Measurements from ENCODE around the gene MINDY4.

The MINDY4 gene

DNA sequence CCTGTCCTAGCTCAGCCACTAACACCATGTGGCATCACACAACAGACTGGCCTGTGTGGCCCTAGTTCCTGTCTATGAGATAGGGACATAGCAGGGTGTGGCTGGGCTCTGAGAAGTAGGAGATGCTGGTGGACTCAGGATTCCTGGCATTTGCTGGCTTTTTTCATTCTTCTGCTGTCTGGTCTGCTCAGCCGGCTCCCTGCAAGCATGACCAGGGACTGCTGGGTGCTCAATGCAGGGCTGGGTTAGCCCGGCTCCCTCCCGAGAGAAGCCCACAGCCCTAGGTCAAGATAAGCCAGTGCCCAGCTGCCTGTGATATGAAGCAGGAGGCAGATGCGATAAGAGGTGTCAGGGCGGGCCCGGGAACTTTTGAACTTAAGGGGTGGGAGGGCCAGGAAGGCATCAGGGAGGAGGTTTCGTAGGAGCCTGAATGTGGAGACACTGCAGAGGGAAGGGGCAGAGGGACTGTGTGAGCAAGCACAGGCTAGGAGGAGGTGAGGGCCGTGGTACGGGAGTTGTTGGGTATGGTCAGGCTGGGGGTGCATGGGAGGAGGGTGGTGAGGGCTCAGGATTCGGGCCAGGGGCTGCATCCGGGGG is 143.9 kb downstream of the MINDY4 start:
- Histone ChIP-seq H3K27me3 (ENCODE audit: control insufficient read depth, insufficient read depth, low read length) (no peaks in the 10 kb centered on the region), H3K4me1 (ENCODE audit: control insufficient read depth, insufficient read depth, low read length) (peaks cover 25% of the 10 kb centered on the region), H3K4me3 (ENCODE audit: low read length) (no peak overlapping the region), H3K9me3 (ENCODE audit: control insufficient read depth, low read length) (no peaks in the 10 kb centered on the region), H3K36me3 (ENCODE audit: control insufficient read depth, insufficient read depth, low read length) (no peaks in the 10 kb centered on the region), H3K9ac (ENCODE audit: low read length) (no peak overlapping the region)

DNA sequence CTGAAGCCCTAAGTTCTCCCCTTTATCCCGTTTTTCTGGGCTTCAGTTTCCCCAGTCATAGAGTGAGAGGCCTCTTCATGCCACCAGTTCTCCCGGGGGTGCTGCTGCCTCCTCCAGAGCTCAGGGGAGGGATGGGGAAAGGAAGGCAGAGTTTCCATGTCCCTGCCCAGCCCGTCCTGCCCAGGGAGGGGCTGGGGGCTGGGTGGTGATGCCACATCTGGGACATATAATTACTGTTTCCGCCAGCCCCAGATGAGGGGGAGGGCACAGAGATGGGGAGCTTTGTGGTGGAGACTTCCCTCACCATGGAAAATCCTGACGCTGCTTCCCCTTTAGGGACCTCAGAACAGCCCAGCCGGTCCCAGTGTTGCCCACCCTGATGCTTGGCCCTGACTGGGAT is 144.5 kb downstream of the MINDY4 start:
- Histone ChIP-seq H3K4me3 (ENCODE audit: low read length) (no peak overlapping the region), H3K9me3 (ENCODE audit: control insufficient read depth, low read length) (no peaks in the 10 kb centered on the region), H3K27me3 (ENCODE audit: control insufficient read depth, insufficient read depth, low read length) (no peaks in the 10 kb centered on the region), H3K9ac (ENCODE audit: low read length) (no peak overlapping the region), H3K36me3 (ENCODE audit: control insufficient read depth, insufficient read depth, low read length) (no peaks in the 10 kb centered on the region), H3K4me1 (ENCODE audit: control insufficient read depth, insufficient read depth, low read length) (peaks cover 18% of the 10 kb centered on the region)

DNA sequence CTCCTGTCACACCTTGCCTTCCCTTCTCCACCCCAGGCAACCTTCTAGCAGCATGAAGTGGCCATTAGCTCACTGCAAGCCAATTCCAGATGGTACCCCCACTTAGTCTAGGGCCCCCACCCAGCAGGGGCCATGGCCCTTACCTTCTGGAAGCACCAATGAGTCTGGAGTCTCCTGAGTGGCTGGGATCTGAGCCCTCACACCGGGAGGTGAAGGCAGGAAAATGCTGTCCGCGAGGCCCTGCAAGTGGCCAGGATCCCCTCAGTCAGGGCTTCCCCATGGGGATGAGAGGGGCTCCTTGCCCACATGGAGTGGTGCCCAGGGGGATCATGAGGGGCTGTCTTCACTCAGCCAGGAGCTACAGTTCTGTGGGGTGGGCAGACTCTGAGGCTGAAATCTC is 145.0 kb downstream of the MINDY4 start:
- Histone ChIP-seq H3K27me3 (ENCODE audit: control insufficient read depth, insufficient read depth, low read length) (no peaks in the 10 kb centered on the region), H3K4me1 (ENCODE audit: control insufficient read depth, insufficient read depth, low read length) (peaks cover 20% of the 10 kb centered on the region), H3K9me3 (ENCODE audit: control insufficient read depth, low read length) (no peaks in the 10 kb centered on the region), H3K4me3 (ENCODE audit: low read length) (no peak overlapping the region), H3K9ac (ENCODE audit: low read length) (no peak overlapping the region), H3K36me3 (ENCODE audit: control insufficient read depth, insufficient read depth, low read length) (no peaks in the 10 kb centered on the region)

DNA sequence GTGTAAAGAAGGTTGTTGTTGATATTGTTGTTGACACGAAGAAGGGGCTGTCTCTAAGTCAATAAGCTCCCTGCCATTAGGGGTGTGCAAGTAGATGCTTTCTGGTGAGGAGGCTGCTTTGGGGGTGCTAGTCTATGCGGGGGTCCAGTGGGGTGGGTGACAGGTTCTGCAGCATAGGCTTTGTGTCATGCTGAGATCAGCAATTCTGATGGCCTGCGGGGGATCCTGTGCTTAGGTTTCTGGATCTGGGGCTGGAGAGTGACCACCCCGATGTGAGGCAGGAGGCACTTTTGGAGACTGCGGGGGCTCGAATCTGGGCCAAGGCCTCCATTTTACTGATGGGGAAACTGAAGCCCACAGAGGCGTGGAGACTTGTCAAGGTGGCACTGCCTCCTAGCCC is 145.6 kb downstream of the MINDY4 start:
- Histone ChIP-seq H3K9me3 (ENCODE audit: control insufficient read depth, low read length) (no peaks in the 10 kb centered on the region), H3K4me3 (ENCODE audit: low read length) (no peak overlapping the region), H3K27me3 (ENCODE audit: control insufficient read depth, insufficient read depth, low read length) (no peaks in the 10 kb centered on the region), H3K4me1 (ENCODE audit: control insufficient read depth, insufficient read depth, low read length) (peaks cover 20% of the 10 kb centered on the region), H3K9ac (ENCODE audit: low read length) (no peak overlapping the region), H3K36me3 (ENCODE audit: control insufficient read depth, insufficient read depth, low read length) (no peaks in the 10 kb centered on the region)

DNA sequence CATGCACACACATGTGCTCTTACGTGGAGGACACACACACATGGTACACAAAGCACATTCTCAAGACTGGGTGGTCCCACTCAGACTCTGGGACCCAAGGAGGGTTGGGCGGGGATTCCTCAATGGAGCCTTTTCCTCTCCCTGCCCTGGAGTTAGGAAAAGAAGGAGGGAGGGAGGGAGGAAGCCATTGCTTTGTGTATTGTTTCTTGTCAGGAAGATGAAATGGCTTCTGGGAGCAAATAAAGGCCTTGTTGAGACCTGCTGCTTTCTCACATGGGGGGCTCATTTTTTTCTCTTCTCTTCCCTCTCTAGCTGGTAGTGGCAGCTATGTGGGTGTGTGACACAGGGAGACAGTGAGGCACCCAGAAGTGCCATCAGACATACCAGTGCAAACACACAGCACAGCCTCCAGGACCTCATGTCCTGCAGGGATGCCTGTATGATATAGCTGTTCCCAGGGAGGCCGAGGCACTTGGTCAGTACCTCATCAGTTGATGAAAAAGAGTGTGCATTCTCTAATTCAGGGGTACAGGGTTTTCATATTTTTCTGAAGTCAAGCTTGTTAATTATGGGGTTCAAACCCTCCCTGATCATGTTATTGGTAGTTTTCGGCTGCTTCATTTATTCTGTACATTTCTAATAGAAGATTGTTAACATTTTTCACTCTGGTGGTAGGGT is 146.1 kb downstream of the MINDY4 start:
- H3K36me3 ChIP-seq (ENCODE audit: control insufficient read depth, insufficient read depth, low read length): no peaks in the 10 kb centered on the region
- H3K9me3 ChIP-seq (ENCODE audit: control insufficient read depth, low read length): no peaks in the 10 kb centered on the region
- H3K27me3 ChIP-seq (ENCODE audit: control insufficient read depth, insufficient read depth, low read length): no peaks in the 10 kb centered on the region
- H3K4me3 ChIP-seq (ENCODE audit: low read length): no peak overlapping the region
- peaks cover 20% of the 10 kb centered on the region for H3K4me1 ChIP-seq (ENCODE audit: control insufficient read depth, insufficient read depth, low read length)
- H3K9ac ChIP-seq (ENCODE audit: low read length): no peak overlapping the region

DNA sequence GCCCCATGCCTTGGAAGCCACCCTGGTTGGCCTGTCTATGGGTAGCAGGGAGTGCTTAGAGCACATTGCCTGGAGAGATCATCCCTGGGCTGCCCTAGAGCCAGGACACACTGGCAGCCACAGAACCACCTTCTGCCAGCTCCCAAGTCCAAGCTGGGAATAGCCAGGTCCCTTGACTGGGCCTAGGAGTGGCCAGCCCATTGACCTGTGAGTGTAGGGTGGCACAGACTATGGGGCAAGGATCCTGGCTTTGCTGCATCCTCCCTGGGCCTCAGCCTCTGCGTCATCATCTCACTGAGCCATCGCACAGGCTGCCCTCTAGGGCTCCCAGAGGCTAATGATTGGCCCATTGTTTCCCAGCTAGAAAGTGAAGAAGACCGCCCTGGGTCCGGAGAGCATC is 147.5 kb downstream of the MINDY4 start:
- no peaks in the 10 kb centered on the region for H3K27me3 ChIP-seq (ENCODE audit: control insufficient read depth, insufficient read depth, low read length)
- no peak overlapping the region for H3K9ac ChIP-seq (ENCODE audit: low read length)
- H3K4me3 ChIP-seq (ENCODE audit: low read length): no peak overlapping the region
- H3K36me3 ChIP-seq (ENCODE audit: control insufficient read depth, insufficient read depth, low read length): no peaks in the 10 kb centered on the region
- no peaks in the 10 kb centered on the region for H3K9me3 ChIP-seq (ENCODE audit: control insufficient read depth, low read length)
- peaks cover 20% of the 10 kb centered on the region for H3K4me1 ChIP-seq (ENCODE audit: control insufficient read depth, insufficient read depth, low read length)

DNA sequence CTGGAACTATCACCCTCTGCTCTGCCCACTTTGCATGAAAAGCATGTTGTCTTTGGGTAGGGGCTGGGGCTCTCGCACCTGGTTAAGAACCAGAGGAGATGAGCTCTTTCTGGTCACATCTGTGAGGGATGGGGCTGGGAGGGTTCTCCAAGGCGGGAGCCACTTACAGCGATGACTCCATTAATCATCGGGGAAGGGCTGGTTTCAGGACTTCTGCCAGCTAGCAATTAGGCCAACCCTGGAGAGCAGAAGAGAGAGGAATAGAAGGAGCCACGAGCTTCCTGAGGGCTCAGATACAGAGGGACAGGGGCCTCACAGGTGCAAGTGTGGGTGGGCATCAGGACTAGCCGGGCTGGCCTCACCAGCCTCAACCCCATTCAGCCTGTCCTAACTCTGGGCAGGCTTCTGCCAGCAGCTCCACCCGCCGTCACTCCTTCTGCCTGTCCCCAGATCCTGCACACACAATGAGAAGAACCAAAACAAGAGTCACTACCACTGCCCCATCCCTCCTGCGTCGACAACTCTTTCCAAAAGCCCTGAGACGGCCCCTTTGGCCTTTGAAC is 148.9 kb downstream of the MINDY4 start:
- Histone ChIP-seq H3K4me3 (ENCODE audit: low read length) (no peak overlapping the region), H3K4me1 (ENCODE audit: control insufficient read depth, insufficient read depth, low read length) (peaks cover 11% of the 10 kb centered on the region)

DNA sequence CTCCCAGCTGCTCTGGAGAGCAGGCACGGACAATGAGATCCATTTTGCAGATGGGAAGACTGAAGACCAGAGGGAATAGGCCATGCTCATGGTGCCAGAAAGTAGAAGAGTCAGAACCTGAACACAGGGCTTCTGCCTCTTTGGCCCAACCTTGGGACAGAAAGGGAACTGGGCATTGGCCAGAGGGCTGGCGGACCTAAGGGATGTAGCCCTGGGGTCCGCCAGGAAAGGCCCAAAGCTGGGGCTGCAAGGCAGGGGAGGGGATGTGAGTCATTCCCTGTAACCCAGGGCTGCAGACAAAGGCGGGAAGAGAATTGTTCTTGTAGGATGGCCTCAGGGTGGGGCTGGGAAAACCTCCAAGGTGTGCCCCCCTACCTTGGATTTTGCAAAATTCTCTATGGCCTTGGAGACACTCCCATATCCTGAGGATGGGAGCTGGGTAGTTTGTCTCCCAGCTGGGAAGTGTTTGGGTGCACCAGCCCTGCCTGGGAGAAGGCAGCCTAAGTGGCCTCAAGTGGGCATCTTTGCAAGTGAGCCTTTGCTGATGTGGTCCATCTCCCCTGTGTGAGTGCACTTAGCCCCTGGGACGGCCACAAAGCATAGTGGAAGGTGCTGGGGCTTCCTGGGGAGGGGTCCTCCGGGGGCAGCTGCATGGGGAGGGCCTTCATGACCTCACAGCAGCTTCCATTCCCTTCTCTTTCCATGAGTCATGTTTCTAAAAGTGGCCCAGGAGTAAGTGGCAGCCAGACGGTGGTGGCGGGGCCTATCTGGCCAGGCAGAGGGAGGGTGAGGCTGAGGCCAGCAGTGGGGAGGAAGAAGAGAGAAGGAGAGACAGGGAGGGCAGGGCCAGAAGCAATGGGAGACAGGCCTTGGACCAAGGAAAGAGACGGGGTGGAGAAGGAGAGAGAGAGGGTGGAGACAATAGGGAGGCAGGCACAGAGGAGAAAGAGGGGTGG is 149.6 kb downstream of the MINDY4 start:
- Histone ChIP-seq H3K27me3 (ENCODE audit: control insufficient read depth, insufficient read depth, low read length) (no peaks in the 10 kb centered on the region), H3K9me3 (ENCODE audit: control insufficient read depth, low read length) (no peaks in the 10 kb centered on the region), H3K4me1 (ENCODE audit: control insufficient read depth, insufficient read depth, low read length) (peaks cover 4% of the 10 kb centered on the region), H3K36me3 (ENCODE audit: control insufficient read depth, insufficient read depth, low read length) (no peaks in the 10 kb centered on the region), H3K9ac (ENCODE audit: low read length) (no peak overlapping the region), H3K4me3 (ENCODE audit: low read length) (no peak overlapping the region)

More for the DNA sequence above, 148.9 kb downstream of the MINDY4 start:
- Histone ChIP-seq H3K36me3 (ENCODE audit: control insufficient read depth, insufficient read depth, low read length) (no peaks in the 10 kb centered on the region), H3K9me3 (ENCODE audit: control insufficient read depth, low read length) (no peaks in the 10 kb centered on the region), H3K27me3 (ENCODE audit: control insufficient read depth, insufficient read depth, low read length) (no peaks in the 10 kb centered on the region), H3K9ac (ENCODE audit: low read length) (no peak overlapping the region)

DNA sequence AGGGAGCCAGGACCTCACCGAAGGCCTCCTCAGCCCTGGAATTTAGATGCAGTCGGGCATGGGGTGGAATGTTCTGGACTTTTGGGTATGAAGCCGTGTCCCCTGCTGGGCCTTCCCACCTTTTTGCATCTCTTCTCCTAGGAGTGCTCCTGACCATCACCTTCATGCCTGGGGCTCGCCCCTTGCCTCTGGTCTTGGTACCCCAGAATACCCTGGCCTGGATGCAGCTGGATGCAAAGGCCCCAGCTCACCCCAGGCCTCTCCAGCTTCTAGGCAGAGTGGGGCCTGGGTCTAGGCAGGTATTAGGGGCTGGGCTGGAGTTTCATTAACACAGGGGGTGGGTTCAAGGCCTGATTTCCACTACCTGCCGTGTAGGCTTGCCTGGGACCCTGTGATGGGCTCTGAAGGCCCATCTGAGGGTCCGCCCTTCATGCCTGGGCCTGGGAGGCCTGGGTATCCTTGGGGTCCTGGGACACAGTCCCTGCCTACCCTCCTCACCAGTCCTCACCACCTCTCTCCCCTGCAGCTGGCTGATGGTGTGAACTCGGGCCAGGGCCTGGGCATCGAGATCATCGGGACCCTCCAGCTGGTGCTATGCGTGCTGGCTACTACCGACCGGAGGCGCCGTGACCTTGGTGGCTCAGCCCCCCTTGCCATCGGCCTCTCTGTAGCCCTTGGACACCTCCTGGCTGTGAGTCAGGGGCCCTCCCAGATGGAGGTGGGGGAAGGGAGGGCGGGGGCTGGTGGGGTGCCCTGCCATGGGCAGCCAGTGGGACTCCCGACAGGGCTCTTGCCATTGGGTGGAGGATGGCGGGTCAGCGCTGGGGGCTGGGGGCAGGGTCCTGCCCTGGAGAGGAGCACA is 150.6 kb downstream of the MINDY4 start:
- H3K9me3 ChIP-seq (ENCODE audit: control insufficient read depth, low read length): no peaks in the 10 kb centered on the region
- no peak overlapping the region for H3K9ac ChIP-seq (ENCODE audit: low read length)
- no peak overlapping the region for H3K4me3 ChIP-seq (ENCODE audit: low read length)
- H3K36me3 ChIP-seq (ENCODE audit: control insufficient read depth, insufficient read depth, low read length): no peaks in the 10 kb centered on the region
- H3K27me3 ChIP-seq (ENCODE audit: control insufficient read depth, insufficient read depth, low read length): no peaks in the 10 kb centered on the region
- H3K4me1 ChIP-seq (ENCODE audit: control insufficient read depth, insufficient read depth, low read length): peaks cover 4% of the 10 kb centered on the region

DNA sequence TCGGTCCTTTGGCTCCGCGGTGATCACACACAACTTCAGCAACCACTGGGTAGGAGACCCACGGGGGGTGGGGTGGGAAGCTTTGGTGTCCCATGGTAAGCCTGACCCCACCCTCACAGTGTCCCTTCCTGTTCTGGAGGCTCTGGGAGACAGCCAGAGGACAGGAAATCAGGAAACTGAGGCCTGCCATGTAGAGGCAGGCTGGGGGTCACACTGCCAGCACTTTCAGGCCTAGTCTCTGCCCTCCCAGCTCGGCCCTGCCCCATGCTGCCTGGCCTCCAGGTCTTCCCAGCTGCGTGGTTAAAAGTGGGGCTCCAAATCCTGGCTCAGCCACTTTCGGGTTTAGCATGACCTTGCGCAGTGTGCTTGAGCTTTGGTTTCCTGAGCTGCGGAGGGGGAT is 151.4 kb downstream of the MINDY4 start:
- H3K4me3 ChIP-seq (ENCODE audit: low read length): no peak overlapping the region
- peaks cover 4% of the 10 kb centered on the region for H3K4me1 ChIP-seq (ENCODE audit: control insufficient read depth, insufficient read depth, low read length)
- H3K36me3 ChIP-seq (ENCODE audit: control insufficient read depth, insufficient read depth, low read length): no peaks in the 10 kb centered on the region

DNA sequence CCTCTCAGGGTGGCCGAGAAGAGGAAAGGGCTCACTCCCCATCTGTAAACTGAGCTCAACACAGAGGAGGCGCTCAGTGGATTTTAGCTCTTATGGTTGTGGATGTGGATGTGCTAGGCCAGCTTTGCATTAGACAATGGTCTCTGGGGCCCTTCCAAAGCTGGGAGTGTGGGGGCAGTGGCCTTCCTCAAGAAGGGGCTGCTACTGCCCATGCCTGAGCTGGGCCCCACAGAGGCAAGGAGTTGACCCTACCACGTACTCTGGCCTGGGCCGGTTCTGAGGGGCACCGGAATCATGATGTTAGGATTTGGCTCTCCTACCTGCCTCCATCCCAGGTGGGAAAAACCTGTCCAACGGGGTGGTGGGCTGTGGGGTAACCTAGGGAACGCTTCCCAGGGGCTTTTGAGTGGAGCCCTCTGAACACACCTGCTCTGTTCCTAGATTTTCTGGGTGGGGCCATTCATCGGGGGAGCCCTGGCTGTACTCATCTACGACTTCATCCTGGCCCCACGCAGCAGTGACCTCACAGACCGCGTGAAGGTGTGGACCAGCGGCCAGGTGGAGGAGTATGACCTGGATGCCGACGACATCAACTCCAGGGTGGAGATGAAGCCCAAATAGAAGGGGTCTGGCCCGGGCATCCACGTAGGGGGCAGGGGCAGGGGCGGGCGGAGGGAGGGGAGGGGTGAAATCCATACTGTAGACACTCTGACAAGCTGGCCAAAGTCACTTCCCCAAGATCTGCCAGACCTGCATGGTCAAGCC is 152.0 kb downstream of the MINDY4 start:
- Histone ChIP-seq H3K9me3 (ENCODE audit: control insufficient read depth, low read length) (peaks cover 4% of the 10 kb centered on the region), H3K4me3 (ENCODE audit: low read length) (no peak overlapping the region), H3K9ac (ENCODE audit: low read length) (no peak overlapping the region), H3K4me1 (ENCODE audit: control insufficient read depth, insufficient read depth, low read length) (peaks cover 4% of the 10 kb centered on the region), H3K36me3 (ENCODE audit: control insufficient read depth, insufficient read depth, low read length) (no peaks in the 10 kb centered on the region), H3K27me3 (ENCODE audit: control insufficient read depth, insufficient read depth, low read length) (no peaks in the 10 kb centered on the region)

More for the DNA sequence above, 151.4 kb downstream of the MINDY4 start:
- no peaks in the 10 kb centered on the region for H3K27me3 ChIP-seq (ENCODE audit: control insufficient read depth, insufficient read depth, low read length)
- H3K9me3 ChIP-seq (ENCODE audit: control insufficient read depth, low read length): peaks cover 4% of the 10 kb centered on the region
- H3K9ac ChIP-seq (ENCODE audit: low read length): no peak overlapping the region
